ENCODE data around the gene UNC45B. TPM values are rescaled to one million over a fixed set of nuclear protein-coding genes. Genes with fewer than 3 reads are reported as not detected.
"Not testable (repeated sequence)": the region's sequence is repeated elsewhere in the genome, so short reads cannot be mapped to it uniquely, and the experiment has no call there.

Gene UNC45B
- total and polyA plus RNA-seq, 2 donors (not counting 1 experiment from before 2014, with no cell fraction given), result not detected

GRCh38 chr17:35149941-35150340 is 2.3 kb downstream of the UNC45B start:
- H3K9me3 Mint-ChIP-seq (ENCODE audit: insufficient read depth), result no peaks in the 10 kb centered on the region
- Histone ChIP-seq H4K20me1 (ENCODE audit: control insufficient read depth, insufficient read depth, low read length, poor library complexity, severe bottlenecking) (no peaks in the 10 kb centered on the region), H3K4me3 (ENCODE audit: control extremely low read depth in 1 of 5, extremely low read depth in 1 of 5, insufficient read depth in 1 of 5, low read depth in 2 of 5, low read length in 4 of 5) (no peak overlapping the region), H3K9me3 (ENCODE audit: control extremely low read depth in 1 of 3, control insufficient read depth in 2 of 3, insufficient read depth in 1 of 3, low read length in 2 of 3) (no peaks in the 10 kb centered on the region), H3K4me1 (ENCODE audit: control insufficient read depth in 2 of 2, insufficient read depth in 2 of 2, low read length in 2 of 2) (no peaks in the 10 kb centered on the region), H2AFZ (ENCODE audit: insufficient read depth, low read depth, low read length, poor library complexity, severe bottlenecking) (no peak overlapping the region), H3K27ac (ENCODE audit: low read length in 2 of 2) (no peak overlapping the region), H3K27me3 (replicated peaks in 1 of 4; ENCODE audit: control extremely low read depth in 1 of 4, control insufficient read depth in 3 of 4, insufficient read depth in 4 of 4, low read length in 3 of 4) (peaks cover 0 to 3% (median 1%) of the 10 kb centered on the region in 4 experiments), H3K36me3 (replicated peaks in 1 of 2; ENCODE audit: control extremely low read depth in 1 of 2, control insufficient read depth in 1 of 2, extremely low read depth in 1 of 2, insufficient read depth in 2 of 2, low read length in 1 of 2) (no peaks in the 10 kb centered on the region), H3K4me2 (replicated peaks; ENCODE audit: low read depth, low read length, poor library complexity, severe bottlenecking) (no peak overlapping the region), H3K79me2 (ENCODE audit: control insufficient read depth, insufficient read depth, low read length) (no peaks in the 10 kb centered on the region), H3K9ac (ENCODE audit: low read length) (no peak overlapping the region)
- WGBS (ENCODE audit: insufficient coverage), result 94% methylated on average over 10 of the region's 11 CpGs
- no peak overlapping the region for H3K27ac Mint-ChIP-seq
- ChIA-PET CTCF (no interaction called here), POLR2A (no interaction called here)
- no peaks in the 10 kb centered on the region for H3K4me1 Mint-ChIP-seq
- ATAC-seq (ENCODE audit: low read depth), result no peak
- H3K4me3 Mint-ChIP-seq, result no peak overlapping the region
- intact Hi-C loops (cut with micrococcal nuclease), result no loop called here
- peaks cover 12% of the 10 kb centered on the region for H3K27me3 Mint-ChIP-seq
- DNase-seq, result no peak
- TF ChIP-seq, protein P1, sequence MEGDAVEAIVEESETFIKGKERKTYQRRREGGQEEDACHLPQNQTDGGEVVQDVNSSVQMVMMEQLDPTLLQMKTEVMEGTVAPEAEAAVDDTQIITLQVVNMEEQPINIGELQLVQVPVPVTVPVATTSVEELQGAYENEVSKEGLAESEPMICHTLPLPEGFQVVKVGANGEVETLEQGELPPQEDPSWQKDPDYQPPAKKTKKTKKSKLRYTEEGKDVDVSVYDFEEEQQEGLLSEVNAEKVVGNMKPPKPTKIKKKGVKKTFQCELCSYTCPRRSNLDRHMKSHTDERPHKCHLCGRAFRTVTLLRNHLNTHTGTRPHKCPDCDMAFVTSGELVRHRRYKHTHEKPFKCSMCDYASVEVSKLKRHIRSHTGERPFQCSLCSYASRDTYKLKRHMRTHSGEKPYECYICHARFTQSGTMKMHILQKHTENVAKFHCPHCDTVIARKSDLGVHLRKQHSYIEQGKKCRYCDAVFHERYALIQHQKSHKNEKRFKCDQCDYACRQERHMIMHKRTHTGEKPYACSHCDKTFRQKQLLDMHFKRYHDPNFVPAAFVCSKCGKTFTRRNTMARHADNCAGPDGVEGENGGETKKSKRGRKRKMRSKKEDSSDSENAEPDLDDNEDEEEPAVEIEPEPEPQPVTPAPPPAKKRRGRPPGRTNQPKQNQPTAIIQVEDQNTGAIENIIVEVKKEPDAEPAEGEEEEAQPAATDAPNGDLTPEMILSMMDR (IDR thresholded peaks at IDR 0.05), result no peak
- no peak for TF ChIP-seq EZH2 (IDR thresholded peaks at IDR 0.05; ENCODE audit: borderline replicate concordance, insufficient read depth, low read depth, low read length, poor library complexity, severe bottlenecking)

DNA sequence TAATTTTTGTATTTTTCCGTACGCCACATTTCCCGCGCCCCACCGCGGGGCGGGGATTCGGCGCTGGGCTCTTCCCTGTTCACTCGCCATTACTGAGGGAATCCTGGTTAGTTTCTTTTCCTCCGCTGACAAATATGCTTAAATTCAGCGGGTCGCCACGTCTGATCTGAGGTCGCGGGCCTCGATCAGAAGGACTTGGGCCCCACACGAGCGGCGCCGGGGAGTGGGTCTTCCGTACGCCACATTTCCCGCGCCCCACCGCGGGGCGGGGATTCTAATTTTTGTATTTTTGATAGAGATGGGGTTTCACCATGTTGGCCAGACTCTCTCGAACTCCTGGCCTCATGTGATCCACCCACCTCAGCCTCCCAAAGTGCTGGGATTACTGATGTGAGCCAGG is 3.5 kb downstream of the UNC45B start:
- H3K4me1 ChIP-seq (ENCODE audit: control insufficient read depth in 2 of 2, insufficient read depth in 2 of 2, low read length in 2 of 2); H3K9me3 ChIP-seq (ENCODE audit: control extremely low read depth in 1 of 3, control insufficient read depth in 2 of 3, insufficient read depth in 1 of 3, low read length in 2 of 3); H3K4me1 Mint-ChIP-seq; H3K27me3 ChIP-seq (replicated peaks in 1 of 4; ENCODE audit: control extremely low read depth in 1 of 4, control insufficient read depth in 3 of 4, insufficient read depth in 4 of 4, low read length in 3 of 4); H3K9ac ChIP-seq (ENCODE audit: low read length); H4K20me1 ChIP-seq (ENCODE audit: control insufficient read depth, insufficient read depth, low read length, poor library complexity, severe bottlenecking); H3K9me3 Mint-ChIP-seq (ENCODE audit: insufficient read depth); CTCF ChIA-PET; DNase-seq; H3K4me3 Mint-ChIP-seq; intact Hi-C loops (cut with micrococcal nuclease); H3K4me3 ChIP-seq (ENCODE audit: control extremely low read depth in 1 of 5, extremely low read depth in 1 of 5, insufficient read depth in 1 of 5, low read depth in 2 of 5, low read length in 4 of 5); H3K27ac ChIP-seq (ENCODE audit: low read length in 2 of 2); POLR2A ChIA-PET; H3K79me2 ChIP-seq (ENCODE audit: control insufficient read depth, insufficient read depth, low read length); H3K4me2 ChIP-seq (replicated peaks; ENCODE audit: low read depth, low read length, poor library complexity, severe bottlenecking); ATAC-seq (ENCODE audit: low read depth); H3K36me3 ChIP-seq (replicated peaks in 1 of 2; ENCODE audit: control extremely low read depth in 1 of 2, control insufficient read depth in 1 of 2, extremely low read depth in 1 of 2, insufficient read depth in 2 of 2, low read length in 1 of 2); H3K27ac Mint-ChIP-seq; H2AFZ ChIP-seq (ENCODE audit: insufficient read depth, low read depth, low read length, poor library complexity, severe bottlenecking): not testable (repeated sequence)
- H3K27me3 Mint-ChIP-seq, result peaks cover 17% of the 10 kb centered on the region
- 98% methylated on average over 21 of the region's 29 CpGs for WGBS (ENCODE audit: insufficient coverage)

All from B cell (primary cell).